GM12892 (cell line): ENCODE data around the gene RERG.

Source experiments
- DNase-seq: peaks from one replicate; pipeline ENCODE4 v3.0.0; 2011; ENCODE audit not compliant: insufficient read length
- FAIRE-seq: peaks from 2 replicates; lab custom pipeline; 2011; peaks lifted over from hg19 to GRCh38; lab: Jason Lieb, UNC
- POLR2A ChIP-seq: IDR thresholded peaks from 2 replicates; pipeline ENCODE4 v1.6.1; 2011; ENCODE audit warnings: low read depth, low read length, control low read depth
- POLR2AphosphoS5 ChIP-seq: IDR thresholded peaks from 2 replicates; pipeline ENCODE4 v1.6.1; 2011; ENCODE audit warnings: low read depth, low read length, control low read depth
- TAF1 ChIP-seq: IDR thresholded peaks from 2 replicates; pipeline ENCODE4 v1.6.1; 2011; ENCODE audit warnings: low read depth, mild to moderate bottlenecking, control low read depth, low read length, borderline replicate concordance

The RERG gene

DNA sequence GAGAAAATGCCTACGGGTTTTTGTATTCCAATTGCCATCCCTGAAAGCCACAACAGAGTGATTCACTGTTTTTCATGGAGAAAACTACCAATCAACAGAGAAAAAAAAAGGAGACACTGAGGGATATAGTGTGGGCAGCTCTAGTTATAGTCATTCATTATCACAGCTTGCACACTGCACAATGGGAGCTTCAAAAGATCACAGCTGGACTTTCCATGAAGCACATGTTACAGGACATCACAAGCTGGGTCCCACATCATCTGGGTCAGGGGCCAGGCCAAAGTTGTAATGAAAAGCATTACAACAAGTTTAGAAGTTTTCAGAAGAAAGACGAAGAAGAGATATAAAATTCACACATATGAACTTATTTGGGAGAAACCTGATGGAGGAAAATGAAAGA lies 41.5 kb downstream of the RERG start:
- no peak for DNase-seq
- no peak for TF ChIP-seq POLR2AphosphoS5
- TF ChIP-seq POLR2A, result no peak
- no peak for TF ChIP-seq TAF1

GRCh38 chr12:15173142-15173541 lies 48.1 kb downstream of the RERG start:
- DNase-seq (no peak), FAIRE-seq (no peak)
- no peak for TF ChIP-seq POLR2A
- no peak for TF ChIP-seq POLR2AphosphoS5
- no peak for TF ChIP-seq TAF1

More for the DNA sequence above, 41.5 kb downstream of the RERG start:
- FAIRE-seq, result no peak

GRCh38 chr12:15172060-15172822 lies 49.0 kb downstream of the RERG start:
- FAIRE-seq (no peak), DNase-seq (no peak)
- TF ChIP-seq POLR2AphosphoS5, result no peak
- no peak for TF ChIP-seq TAF1
- TF ChIP-seq POLR2A, result no peak

GRCh38 chr12:15171012-15171655 lies 50.1 kb downstream of the RERG start:
- TF ChIP-seq POLR2A (no peak), TAF1 (no peak), POLR2AphosphoS5 (no peak)
- DNase-seq, result no peak
- FAIRE-seq, result no peak

DNA sequence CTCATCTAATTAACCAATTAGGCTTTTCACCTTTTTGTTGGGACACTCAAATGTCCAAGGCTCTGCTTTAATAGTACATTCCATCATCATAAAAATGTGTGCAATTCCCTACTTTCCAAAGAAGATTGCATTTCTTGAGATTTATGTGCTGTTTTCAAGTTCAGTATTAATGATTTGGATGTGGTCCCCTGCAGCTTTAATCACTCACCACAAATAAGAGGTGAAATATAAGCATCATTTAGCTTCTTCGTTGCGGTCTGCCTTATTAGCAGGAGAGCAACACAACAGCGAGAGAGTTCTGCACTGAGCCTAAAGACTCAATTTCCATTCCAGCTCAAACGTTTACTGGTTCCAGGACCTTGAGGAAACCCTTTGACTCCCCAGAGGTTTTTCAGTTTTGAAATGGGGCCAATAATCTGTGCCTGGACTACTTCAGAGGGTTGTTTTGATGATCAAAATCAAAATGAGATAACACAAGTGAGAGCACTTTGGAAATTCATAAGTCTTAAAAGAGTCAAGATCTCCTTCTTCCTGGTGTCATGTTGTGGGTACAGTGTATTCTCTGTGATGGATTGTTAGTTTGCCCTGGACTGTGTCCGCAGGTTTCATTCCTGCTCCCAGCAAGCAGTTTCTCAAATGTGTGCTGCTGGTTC lies 53.1 kb downstream of the RERG start:
- no peak for FAIRE-seq
- TF ChIP-seq POLR2A, result no peak
- TF ChIP-seq TAF1, result no peak
- no peak for TF ChIP-seq POLR2AphosphoS5

GRCh38 chr12:15165012-15165659 lies 56.1 kb downstream of the RERG start:
- no peak for TF ChIP-seq POLR2A
- no peak for TF ChIP-seq TAF1
- TF ChIP-seq POLR2AphosphoS5, result no peak
- DNase-seq, result no peak
- FAIRE-seq, result no peak

More for the DNA sequence above, 53.1 kb downstream of the RERG start:
- no peak for DNase-seq

GRCh38 chr12:15163030-15163976 lies 57.9 kb downstream of the RERG start:
- FAIRE-seq (no peak), DNase-seq (no peak)
- no peak for TF ChIP-seq POLR2AphosphoS5
- no peak for TF ChIP-seq TAF1
- no peak for TF ChIP-seq POLR2A

DNA sequence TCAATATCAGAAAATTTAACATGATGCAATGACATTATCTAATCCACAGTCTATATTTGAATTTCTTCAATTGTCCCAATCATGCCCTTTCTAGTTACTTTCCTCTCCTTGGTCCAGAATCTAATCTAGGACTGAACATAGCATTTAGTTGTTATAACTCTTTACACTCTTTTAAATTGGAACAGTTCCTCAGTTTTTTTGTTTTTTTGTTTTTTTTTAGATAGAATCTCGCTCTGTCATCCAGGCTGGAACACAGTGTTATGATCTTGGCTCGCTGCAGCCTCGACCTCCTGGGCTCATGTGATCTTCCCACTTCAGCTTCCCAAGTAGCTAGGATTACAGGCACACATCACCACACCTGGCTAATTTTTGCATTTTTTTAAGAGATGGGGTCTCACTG lies 63.1 kb downstream of the RERG start:
- FAIRE-seq, result no peak
- DNase-seq, result no peak
- TF ChIP-seq TAF1, result no peak
- no peak for TF ChIP-seq POLR2A
- no peak for TF ChIP-seq POLR2AphosphoS5

- TF ChIP-seq TAF1 (no peak), POLR2AphosphoS5 (no peak), POLR2A (no peak)
- DNase-seq, result no peak
- no peak for FAIRE-seq
These were observed 63.9 kb downstream of the RERG start for GRCh38 chr12:15157269-15157671.

GRCh38 chr12:15155271-15155670 lies 65.9 kb downstream of the RERG start:
- DNase-seq (no peak), FAIRE-seq (no peak)
- TF ChIP-seq TAF1 (no peak), POLR2A (no peak), POLR2AphosphoS5 (no peak)
